HG03097 (cell line): ENCODE data around the gene C9orf43.
A peak's percentile ranks its signal among the peaks of the same experiment; 100 is the strongest.
"Not testable (repeated sequence)": the region's sequence is repeated elsewhere in the genome, so short reads cannot be mapped to it uniquely, and the experiment has no call there.

Source experiments
- ATAC-seq: cut with Tn5 transposase; IDR thresholded peaks from one replicate; pipeline ENCODE4 v1.9.1; 2021; ENCODE audit not compliant: unreplicated experiment, low FRiP score

Gene C9orf43

DNA sequence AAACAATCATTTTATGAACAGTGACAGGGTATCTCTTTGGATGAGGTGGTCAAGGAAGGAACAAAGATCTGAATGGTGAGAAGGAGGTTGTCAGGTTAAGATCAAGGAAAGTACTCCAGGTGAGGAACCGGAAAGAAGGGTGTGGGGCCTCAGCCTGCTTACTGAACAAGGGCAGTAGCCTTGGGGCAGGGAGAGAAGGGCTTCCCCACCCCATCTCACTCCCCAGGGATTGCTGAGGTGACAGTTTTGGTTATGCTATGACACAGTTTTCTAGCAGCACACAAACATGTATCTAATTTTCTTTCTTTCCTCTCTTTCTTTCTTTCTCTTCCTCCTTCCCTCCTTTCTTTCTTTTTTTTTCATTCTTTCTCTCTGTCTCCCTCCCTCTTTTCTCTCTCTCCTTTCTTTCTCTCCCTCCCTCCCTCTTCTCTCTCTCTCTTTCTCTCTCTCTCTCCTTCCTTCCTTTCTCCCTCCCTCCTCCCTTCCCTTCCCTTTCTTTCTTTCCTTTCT lies 29.6 kb upstream of the C9orf43 start:
- ATAC-seq, result no peak

DNA sequence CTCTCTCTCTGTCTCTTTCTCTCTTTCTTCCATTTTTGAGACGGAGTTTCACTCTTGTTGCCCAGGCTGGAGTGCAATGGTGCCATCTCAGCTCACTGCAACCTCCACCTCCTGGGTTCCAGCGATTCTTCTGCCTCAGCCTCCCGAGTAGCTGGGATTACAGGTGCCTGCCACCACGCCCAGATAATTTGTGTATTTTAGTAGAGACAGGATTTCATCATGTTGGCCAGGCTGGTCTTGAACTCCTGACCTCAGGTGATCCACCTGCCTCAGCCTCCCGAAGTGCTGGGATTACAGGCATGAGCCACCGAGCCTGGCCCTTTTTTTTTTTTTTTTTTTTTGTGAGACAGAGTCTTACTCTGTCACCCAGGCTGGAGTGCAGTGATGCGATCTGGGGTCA lies 29.1 kb upstream of the C9orf43 start:
- ATAC-seq, result not testable (repeated sequence)

DNA sequence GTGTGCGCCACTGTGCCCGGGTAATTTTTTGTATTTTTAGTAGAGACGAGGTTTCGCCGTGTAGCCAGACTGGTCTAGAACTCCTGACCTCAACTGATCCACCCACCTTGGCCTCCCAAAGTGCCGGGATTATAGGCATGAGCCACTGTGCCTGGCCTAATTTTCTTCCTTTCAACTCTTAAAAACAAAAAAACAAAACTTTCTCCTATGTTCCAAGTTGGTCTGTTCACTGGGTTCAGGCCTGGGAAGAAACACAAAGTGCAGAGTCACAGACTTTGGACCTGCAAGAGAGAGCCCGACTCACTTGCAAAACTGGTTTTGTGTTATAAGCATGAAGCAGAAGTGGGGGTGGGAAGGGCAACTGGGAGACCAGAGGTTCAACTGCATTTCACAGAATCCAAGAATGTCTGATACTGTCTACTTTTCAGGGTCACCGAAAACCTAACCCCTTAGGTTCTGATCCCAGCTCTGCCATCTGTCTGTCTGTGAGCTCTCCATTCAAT lies 28.6 kb upstream of the C9orf43 start:
- ATAC-seq, result no peak

DNA sequence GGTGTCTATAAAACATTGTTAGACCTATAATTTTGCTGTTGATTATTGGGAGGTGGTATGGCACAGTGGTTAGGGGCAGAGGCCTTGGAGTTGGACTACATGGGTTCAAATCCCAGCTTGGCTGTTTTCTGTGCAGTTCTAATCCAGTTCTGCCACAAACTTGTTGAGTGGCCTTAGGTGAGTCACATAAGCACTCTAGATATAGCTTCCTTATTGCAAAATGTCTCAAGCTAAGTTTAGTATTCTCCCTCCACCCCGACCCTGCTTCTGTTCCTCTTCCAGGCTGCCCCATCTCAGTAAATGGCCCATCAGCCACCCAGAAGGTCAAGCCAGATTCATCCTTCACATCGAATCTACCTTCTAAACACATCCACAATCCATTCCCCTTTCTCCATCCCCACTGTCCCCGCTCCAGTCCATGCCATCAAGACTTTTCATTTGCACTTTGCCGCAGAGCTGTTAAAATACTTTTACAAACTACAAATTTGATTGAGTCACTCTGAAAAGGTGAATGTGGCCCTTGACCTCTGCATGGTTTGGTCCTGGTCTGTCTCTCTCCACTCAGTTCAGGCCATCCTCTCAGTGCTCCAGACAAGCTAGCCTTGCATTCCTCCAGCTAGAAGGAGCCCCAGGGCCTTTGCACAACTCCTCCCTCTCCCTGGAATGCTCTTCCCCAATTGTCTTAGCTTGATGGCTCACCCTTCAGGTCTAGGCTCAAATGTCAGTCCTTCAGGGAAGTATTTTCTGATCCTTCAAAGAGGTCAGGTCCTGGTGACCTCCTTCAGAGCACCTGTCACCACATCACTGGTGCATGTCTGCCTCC lies 23.8 kb upstream of the C9orf43 start:
- ATAC-seq, result no peak

DNA sequence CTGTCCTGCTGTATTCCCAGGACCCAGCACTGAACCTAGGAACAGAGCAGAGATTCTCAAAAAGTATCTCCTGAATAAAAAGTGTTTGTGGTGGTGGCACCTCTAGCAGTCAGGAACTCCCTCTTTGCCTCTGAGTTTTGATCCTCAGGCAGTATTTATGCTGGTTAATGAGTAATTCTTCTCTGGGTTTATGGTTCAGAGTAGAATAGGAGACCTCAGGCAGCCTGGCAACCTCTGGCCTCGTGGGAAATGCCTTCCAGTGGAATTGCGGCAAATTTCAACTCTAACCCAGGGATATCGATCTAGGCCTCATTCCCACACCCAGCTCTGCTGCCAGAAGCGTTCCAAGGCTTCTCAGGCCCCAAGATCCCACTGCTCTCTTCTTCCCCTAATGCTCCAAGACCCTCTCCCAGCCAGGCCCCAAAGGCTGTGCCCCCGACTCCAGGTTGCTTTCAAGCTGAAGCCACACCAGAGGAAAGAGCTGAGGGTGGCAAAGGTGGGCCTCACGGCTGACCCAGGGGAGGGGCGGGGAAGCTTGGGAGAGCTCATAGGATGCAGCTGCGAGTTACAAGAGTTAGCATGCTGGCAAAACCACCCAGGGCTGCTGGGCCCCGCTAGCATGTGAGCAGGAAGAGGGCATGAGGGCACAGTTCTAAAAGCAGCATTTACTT lies 22.9 kb upstream of the C9orf43 start:
- no peak for ATAC-seq

DNA sequence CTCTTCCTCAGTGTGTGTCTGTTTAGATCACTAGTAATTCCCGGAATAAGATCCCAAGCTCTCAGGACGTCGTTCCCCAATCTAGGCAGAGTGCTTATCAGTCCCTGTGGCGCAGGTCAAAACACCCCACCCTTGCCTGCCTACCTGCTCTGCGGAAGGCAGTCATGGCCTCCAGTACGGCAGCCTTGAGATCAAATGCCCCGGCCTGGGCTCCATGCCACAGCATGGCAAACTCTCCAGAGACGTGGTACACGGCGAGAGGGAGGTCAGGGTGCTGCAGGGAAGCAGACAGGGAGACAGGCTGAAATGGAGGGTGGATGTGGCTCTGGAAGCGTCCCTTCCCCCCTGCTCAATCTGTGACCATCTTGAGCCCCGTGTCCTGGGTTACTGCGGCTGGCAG lies 21.7 kb upstream of the C9orf43 start:
- no peak for ATAC-seq

DNA sequence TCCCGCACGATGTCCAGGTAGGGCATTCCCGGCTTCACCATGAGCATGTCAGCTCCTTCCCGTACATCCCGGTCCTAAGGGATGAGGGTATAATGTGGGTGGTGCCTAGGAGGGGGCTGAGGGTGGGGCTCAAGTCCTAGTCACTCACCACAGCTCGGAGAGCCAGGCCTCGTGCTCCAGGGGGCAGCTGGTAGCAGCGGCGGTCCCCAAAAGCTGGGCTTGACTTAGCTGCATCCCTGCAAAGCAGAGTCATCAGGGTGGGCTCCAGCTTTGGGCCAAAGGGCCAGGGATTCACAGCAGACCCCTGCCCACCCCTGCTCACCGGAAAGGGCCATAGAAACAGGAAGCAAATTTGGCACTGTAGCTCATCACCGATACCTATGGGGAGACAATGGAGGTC lies 21.1 kb upstream of the C9orf43 start:
- no peak for ATAC-seq

DNA sequence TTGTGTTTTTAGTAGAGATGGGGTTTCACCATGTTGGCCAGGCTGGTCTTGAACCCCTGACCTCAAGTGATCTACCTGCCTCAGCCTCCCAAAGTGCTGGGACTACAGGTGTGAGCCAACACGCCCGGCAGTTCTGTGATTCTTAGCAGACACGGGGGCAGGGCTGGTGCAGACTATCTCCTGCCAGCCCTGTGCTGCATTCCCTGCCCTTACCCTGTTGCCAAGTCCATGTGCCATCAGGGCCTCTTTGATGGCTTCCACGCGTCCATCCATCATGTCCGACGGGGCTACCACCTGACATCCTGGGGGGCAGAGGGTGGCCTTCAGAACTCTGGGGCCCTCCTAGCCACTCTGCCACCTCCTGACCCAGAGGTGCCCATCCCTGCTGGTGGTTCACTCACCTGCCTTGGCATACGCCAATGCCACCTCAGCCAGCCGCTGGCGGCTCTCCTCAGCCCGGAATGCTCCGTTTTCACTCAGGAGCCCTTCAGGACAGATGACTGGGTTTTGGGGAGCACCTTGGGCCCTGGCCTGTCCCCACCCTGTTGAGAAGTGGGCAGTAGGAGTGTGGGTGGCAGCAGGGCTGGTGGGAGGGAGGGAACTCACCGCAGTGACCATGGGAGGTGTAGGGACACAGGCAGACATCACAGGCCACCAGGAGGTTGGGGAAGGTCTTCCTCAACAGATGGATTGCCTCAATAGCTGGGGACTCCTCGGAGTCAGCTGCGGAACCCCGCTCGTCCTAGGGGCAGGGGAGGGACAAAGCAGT lies 20.2 kb upstream of the C9orf43 start:
- no peak for ATAC-seq

DNA sequence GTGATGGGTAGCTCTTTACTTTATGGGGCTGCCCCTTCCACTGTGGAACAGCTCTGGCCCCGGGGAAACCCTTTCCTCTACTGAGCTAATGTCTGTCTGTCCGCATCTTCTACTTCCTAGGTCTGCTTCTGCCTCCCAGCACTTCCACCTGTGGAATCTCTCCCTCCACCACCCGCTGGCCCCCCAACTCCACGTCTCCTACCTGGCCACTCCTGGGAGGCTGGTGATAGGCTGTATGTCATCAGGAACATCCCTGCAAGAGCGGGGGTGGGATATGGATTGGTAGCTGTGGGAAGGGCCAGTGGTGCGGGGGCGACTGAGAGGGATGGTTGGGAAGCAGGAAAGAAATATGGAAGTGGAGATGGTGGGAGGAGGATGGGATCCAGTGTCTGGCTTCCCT lies 18.6 kb upstream of the C9orf43 start:
- no peak for ATAC-seq

DNA sequence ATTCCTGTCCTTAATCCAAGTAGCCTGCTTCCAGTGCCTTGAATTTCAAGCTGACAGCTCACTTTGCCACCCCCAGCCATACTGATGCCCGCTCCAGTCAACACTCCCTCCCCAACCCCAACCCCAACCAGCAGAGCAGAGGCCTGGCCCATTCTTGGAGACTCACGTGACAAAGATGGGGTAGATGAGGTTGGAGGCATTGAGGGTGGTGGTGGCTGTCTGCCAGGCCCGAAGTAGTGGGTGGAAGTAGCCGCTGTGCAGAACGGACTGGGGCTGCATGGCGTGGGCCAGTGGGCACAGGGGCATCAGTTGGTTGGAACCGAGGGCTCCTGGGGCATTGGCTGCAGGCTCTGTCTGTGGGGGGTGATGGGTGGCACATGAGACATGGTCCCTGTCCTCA lies 17.3 kb upstream of the C9orf43 start:
- ATAC-seq, result no peak

DNA sequence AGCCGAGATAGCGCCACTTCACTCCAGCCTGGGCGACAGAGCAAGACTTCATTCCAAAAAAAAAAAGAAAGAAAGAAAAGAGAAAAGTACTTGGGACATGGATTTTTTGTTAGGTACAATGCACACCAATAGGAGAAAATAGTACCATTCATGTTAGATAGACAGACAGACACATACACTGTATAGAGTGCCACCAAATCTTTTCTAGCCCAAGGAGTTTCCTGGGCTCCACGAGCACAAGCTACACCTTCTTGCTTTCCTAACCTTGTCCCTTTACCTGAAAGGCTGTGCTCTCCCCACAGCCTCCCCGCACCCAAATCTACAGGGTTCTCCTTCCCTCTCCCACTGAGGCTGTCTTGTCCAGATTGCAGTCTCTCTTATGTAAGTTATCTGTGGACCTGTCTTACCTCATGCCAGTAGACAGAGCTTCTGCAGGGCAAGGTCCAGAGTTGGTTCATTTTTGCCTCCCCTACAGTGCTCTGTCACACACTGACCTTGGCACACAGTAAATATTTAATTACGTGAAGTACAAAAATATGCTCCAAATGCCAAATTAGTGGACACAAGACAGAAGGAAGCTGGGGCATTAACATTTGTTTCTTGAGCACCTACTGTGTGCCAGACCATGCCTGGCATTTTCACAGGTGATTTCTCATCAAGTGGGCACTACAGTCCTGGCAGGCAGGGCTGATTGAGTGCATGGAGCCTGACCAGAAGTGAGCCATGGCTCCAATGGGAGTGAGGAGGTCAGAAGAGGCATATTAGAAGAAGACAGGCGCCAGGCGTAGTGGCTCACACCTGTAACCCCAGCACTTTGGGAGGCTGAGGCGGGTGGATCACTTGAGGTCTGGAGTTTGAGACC lies 15.3 kb upstream of the C9orf43 start:
- ATAC-seq, result no peak

DNA sequence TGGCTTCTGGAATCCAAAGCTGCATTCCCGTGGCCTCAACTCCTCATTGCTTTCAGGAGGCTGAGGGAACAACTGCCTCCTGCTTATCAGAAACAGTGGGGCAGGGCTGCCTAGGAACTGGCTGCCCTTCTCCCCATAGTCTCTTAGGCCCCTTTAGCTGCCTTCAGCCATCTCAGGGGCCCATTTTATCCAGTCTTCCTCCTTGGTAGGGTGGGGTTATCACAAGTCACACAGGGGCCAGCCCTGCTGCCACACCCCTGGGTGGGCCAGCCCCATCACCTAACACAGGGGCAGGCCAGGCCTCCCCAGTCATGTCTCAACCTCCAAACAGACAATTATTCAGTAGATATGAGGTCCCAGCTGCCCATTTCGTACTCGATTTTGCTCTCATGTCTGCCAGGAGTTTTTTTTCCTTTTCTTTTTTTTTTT lies 13.3 kb upstream of the C9orf43 start:
- no peak for ATAC-seq

DNA sequence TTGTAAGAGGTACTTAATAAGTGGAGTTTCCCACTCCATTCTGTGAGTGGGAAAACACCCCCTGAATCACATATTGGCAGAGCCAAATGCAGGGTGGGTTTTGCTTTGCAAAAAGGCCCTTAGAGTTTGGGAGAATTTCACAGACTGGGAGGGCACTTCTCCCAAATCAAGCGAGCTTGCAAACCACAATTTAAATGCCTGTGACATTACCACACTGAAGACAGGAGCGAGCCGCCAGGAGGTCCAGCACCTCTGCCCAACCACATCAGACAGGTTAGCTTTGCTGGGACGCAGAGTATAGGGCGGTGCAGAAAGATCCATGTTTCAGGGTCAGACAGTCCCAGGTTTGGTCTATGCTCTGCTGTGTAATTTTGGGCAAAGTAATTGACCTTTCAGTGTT lies 11.8 kb upstream of the C9orf43 start:
- no peak for ATAC-seq

DNA sequence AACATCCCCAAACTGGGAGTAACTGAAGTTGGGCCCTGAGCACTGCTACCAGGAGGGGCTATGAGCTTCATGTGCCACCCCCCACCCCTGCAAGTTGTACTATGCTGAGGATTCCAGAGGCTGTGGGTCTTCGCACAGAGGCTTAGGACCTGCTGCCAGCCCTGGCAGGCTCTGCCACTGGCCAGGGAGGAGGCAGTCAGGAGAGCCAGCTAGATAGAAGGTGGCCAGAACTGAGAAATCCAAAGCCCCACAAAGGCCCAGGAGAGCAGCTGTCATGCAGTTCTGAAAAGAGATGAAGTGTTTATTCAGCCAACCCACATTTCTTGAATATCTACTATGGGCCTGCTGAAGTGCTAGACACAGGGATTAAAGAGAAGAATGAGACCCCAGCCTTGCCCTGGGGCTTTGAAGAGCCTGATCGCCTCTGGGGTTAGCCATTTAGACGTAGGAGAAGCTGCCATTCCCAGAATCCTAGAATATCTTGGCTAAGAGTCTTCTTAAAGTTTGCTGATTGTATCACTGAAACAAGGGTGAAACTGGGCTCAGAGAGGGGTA lies 10.8 kb upstream of the C9orf43 start:
- no peak for ATAC-seq

DNA sequence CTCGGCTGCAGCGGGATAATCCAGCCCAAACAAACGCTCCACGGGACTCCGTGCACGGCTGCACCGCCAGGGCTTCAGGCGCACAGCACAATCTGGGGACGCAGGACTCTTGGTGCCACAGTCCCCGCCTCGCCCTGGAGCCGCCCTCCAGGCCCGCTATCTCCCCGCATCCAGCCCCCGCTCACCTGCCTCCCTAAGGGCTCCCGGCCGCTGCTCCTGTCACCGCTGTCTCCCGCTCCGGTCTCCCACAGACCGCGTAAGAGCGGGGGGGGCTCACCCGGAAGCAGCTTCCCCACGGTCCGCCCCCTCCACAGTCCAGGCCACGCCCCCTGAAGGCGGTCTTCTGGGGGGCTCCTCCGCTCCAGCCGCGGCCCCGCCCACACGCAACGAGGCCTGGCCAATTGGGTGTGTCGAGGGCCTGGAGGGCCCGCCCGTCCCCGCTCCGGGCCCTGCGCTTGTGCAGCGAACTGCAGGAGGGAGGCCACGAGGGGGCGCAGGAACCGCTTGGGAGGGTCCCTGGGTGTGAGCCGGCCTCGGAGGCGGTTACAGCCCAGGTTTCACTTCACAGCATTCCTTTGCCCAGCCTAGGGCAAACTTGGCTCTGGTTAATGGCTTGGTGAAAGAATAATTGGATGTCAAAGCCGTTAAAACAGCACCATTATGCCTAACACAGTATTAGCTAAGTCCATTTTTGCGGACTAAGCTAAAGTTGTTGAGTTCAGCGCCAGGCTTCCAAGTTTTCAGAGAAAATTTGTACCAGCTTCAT lies 9.3 kb upstream of the C9orf43 start, which contains the start of gene ALAD:
Gene ALAD (minus strand): TSS at position 258 of the 766 bp plus-strand sequence. CDS start 7,725 bp downstream, outside the sequence.
- ATAC-seq, result peak; percentile 97

DNA sequence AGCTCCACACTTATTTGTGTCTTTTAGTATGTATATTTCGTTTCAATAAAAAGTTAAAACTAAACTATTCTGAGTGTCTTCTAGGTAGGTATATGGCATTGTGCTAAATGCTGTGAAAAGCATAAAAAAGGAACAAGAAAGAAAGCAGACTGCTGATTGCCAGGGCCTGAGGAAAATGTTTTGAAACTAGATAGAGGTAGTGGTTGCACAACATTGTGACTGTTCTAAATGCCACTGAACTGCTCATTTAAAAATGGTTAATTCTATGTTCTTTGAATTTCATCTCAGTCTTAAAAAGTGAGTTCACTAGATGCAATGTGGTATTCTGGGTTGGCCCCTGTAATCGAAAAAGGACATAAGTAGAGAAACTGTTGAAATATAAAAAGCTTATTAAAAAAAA lies 6.9 kb upstream of the C9orf43 start:
- no peak for ATAC-seq

DNA sequence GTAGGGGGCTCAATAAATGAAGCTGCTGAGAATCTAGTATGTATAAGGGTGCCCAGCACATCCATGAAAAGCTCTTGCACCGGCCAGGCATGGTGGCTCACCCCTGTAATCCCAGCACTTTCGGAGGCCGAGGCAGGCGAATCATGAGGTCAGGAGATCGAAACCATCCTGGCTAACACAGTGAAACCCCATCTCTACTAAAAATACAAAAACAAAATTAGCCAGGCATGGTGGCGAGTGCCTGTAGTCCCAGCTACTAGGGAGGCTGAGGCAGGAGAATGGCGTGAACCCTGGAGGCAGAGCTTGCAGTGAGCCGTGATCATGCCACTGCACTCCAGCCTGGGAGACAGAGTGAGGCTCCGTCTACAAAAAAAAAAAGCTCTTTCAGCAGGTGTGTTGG lies 4.2 kb upstream of the C9orf43 start:
- not testable (repeated sequence) for ATAC-seq

DNA sequence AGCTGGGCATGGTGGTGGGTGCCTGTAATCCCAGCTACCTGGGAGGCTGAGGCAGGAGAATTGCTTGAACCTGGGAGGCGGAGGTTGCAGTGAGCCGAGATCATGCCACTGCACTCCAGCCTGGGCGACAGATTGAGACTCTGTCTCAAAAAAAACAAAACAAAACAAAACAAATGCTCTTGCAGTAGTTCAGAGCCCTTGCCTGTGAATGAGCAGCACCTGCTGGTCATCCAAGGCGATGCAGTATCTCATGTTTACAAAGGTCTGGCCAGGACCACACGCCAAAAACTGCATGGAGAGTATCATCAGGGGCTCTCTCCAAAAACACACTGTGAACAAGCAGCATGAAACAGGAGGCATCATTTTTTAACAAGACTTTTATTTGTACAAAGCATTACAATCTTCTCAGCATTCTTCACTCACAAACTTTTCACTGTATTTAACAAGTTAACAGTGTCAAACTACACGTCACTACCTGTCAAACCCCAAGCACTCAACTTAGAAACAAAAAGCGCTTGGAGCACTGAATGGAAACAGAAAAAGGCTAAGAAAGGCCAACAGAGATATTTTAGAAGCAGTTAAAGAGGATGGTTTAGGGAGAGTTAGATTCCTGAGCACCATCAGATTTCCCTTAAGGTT lies 3.6 kb upstream of the C9orf43 start:
- ATAC-seq, result peak; percentile 30
